Measurements from ENCODE around the gene CCM2L. TPM values are rescaled to one million over a fixed set of nuclear protein-coding genes. Genes with fewer than 3 reads are reported as not detected.

Gene CCM2L
- total and polyA plus RNA-seq, 12 donors = 2.2 to 28.2 (median 6.2) TPM

DNA sequence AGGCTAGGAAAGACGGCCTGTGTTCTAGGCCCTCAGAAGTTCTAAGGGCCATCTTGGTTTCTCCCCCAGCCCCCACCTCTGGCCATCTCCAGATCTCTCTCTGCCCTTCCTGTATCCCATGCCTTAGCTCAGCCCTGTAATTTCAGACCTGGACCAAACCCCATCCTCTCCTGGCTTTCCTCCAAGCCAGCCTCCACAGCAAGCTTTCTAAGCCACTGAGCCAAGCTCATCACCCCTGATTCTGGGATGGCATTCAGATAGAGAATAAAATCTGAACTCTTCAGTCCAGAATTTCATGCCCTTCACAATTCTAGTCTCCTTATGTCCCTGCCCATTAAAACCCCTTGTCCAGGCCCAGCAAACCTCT is 18.9 kb upstream of the CCM2L start:
- no peaks in the 10 kb centered on the region for H3K36me3 ChIP-seq (replicated peaks in 1 of 2)
- peaks cover 16% of the 10 kb centered on the region for H3K27me3 ChIP-seq
- intact Hi-C loops (cut with DNase I) = no loop called here
- no peak for TF ChIP-seq POLR2A (IDR thresholded peaks at IDR 0.05)
- H3K27ac ChIP-seq = no peak overlapping the region
- no peaks in the 10 kb centered on the region for H3K4me1 ChIP-seq (replicated peaks in 1 of 2)
- H3K4me3 ChIP-seq = no peak overlapping the region
- no peak for DNase-seq
- H3K9me3 ChIP-seq (replicated peaks in 1 of 3) = no peaks in the 10 kb centered on the region
- WGBS, 4 donors = 50 to 86% (median 70%) methylated on average over 1 of the region's 1 CpG

GRCh38 chr20:31992086-31992485 is 18.2 kb upstream of the CCM2L start:
- H3K36me3 ChIP-seq (replicated peaks in 1 of 2) = no peaks in the 10 kb centered on the region
- 67 to 100% (median 82%) methylated on average over 2 of the region's 2 CpGs for WGBS, 4 donors
- H3K9me3 ChIP-seq (replicated peaks in 1 of 3) = no peaks in the 10 kb centered on the region
- intact Hi-C loops (cut with DNase I) = no loop called here
- H3K4me1 ChIP-seq (replicated peaks in 1 of 2) = no peaks in the 10 kb centered on the region
- no peak for DNase-seq
- TF ChIP-seq POLR2A (IDR thresholded peaks at IDR 0.05) (no peak), CTCF (IDR thresholded peaks at IDR 0.05) (no peak)
- H3K27me3 ChIP-seq = peaks cover 16% of the 10 kb centered on the region
- no peak overlapping the region for H3K4me3 ChIP-seq
- no peak overlapping the region for H3K27ac ChIP-seq

DNA sequence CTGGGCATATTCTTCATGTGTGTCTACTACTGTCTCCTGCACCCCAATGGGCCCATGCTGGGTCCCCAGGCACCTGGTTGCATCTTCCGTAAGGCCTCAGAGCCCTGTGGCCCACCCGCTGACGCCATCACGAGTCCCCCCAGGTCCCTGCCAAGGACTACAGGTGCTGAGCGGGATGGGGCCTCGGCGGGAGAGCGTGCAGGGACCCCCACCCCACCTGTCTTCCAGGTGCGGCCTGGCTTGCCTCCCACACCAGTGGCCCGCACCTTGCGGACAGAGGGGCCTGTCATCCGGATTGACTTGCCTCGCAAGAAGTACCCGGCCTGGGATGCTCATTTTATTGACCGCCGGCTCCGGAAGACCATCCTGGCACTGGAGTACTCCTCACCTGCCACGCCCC is 13.2 kb upstream of the CCM2L start:
- peaks cover 16% of the 10 kb centered on the region for H3K27me3 ChIP-seq
- no peak for TF ChIP-seq POLR2A (IDR thresholded peaks at IDR 0.05)
- no peak for TF ChIP-seq CTCF (IDR thresholded peaks at IDR 0.05)
- 93 to 98% (median 94%) methylated on average over 3 to 18 of the region's 18 CpGs for WGBS, 4 donors

GRCh38 chr20:31998246-31998645 is 12.0 kb upstream of the CCM2L start:
- WGBS, 4 donors = 59 to 76% (median 73%) methylated on average over 2 of the region's 2 CpGs
- Histone ChIP-seq H3K27me3 (peaks cover 16% of the 10 kb centered on the region), H3K9me3 (replicated peaks in 1 of 3) (no peaks in the 10 kb centered on the region), H3K27ac (no peak overlapping the region), H3K4me1 (replicated peaks in 1 of 2) (no peaks in the 10 kb centered on the region), H3K4me3 (no peak overlapping the region), H3K36me3 (replicated peaks in 1 of 2) (no peaks in the 10 kb centered on the region)
- intact Hi-C loops (cut with DNase I) = no loop called here
- no peak for DNase-seq
- TF ChIP-seq CTCF (IDR thresholded peaks at IDR 0.05) = no peak

More for the DNA sequence above, 13.2 kb upstream of the CCM2L start:
- H3K36me3 ChIP-seq (replicated peaks in 1 of 2) = no peaks in the 10 kb centered on the region
- intact Hi-C loops (cut with DNase I) = no loop called here
- H3K4me1 ChIP-seq (replicated peaks in 1 of 2) = no peaks in the 10 kb centered on the region
- H3K4me3 ChIP-seq = no peak overlapping the region
- no peak for DNase-seq
- no peak overlapping the region for H3K27ac ChIP-seq
- no peaks in the 10 kb centered on the region for H3K9me3 ChIP-seq (replicated peaks in 1 of 3)

GRCh38 chr20:32003325-32003724 is 6.9 kb upstream of the CCM2L start:
- TF ChIP-seq POLR2A (IDR thresholded peaks at IDR 0.05) (no peak), CTCF (IDR thresholded peaks at IDR 0.05) (no peak)
- no peaks in the 10 kb centered on the region for H3K27me3 ChIP-seq
- no peak overlapping the region for H3K27ac ChIP-seq
- no peak overlapping the region for H3K4me3 ChIP-seq
- 59 to 86% (median 71%) methylated on average over 2 of the region's 2 CpGs for WGBS, 4 donors
- no peaks in the 10 kb centered on the region for H3K9me3 ChIP-seq (replicated peaks in 1 of 3)
- DNase-seq = no peak
- H3K4me1 ChIP-seq (replicated peaks in 1 of 2) = peaks cover 0 to 4% of the 10 kb centered on the region in 2 donors
- H3K36me3 ChIP-seq (replicated peaks in 1 of 2) = no peaks in the 10 kb centered on the region
- intact Hi-C loops (cut with DNase I) = no loop called here

Measured in adrenal gland (tissue), 12 donors.